Neural cell (in vitro differentiated cells): ENCODE data around the gene KCTD16. TPM values are rescaled to one million over a fixed set of nuclear protein-coding genes. Genes with fewer than 3 reads are reported as not detected.

Experiments
- H2AFZ ChIP-seq: fragments of 200-600, 300-800 bp; sonication (generic), shearing (Covaris generic); 2 replicates; pipeline ENCODE4 v1.6.0; 2014; ENCODE audit warnings: low read depth, mild to moderate bottlenecking, antibody characterized with exemption, low read length, moderate library complexity
- H3F3A ChIP-seq: fragments of 200-600 bp; shearing (Covaris generic); 2 replicates; pipeline ENCODE4 v1.6.1; 2016; ENCODE audit warnings: mild to moderate bottlenecking, moderate library complexity, mixed read lengths, antibody characterized with exemption, low read length; ENCODE audit not compliant: insufficient read depth, poor library complexity, severe bottlenecking
- H3K27ac ChIP-seq: fragments of 200-600, 300-800 bp; sonication (generic), shearing (Covaris generic); 2 replicates; pipeline ENCODE4 v1.5.1; 2014; ENCODE audit warnings: mild to moderate bottlenecking, low read length, moderate library complexity
- H3K27me3 ChIP-seq: fragments of 300-800, 200-600 bp; sonication (generic), shearing (Covaris generic); 2 replicates; pipeline ENCODE4 v1.6.0; 2014; ENCODE audit warnings: mild to moderate bottlenecking, low read depth, low read length, moderate library complexity; ENCODE audit not compliant: insufficient read depth
- H3K36me3 ChIP-seq: fragments of 300-800, 200-600 bp; sonication (generic), shearing (Covaris generic); 2 replicates; pipeline ENCODE4 v1.5.1; 2014; ENCODE audit warnings: mild to moderate bottlenecking, antibody characterized with exemption, low read length, moderate library complexity; ENCODE audit not compliant: insufficient read depth
- H3K4me2 ChIP-seq: fragments of 300-800, 200-600 bp; sonication (generic), shearing (Covaris generic); 2 replicates; pipeline ENCODE4 v1.6.0; 2014; ENCODE audit warnings: mild to moderate bottlenecking, low read length
- H3K4me3 ChIP-seq: fragments of 300-800, 200-600 bp; sonication (generic), shearing (Covaris generic); 2 replicates; pipeline ENCODE4 v1.5.1; 2014; ENCODE audit warnings: mild to moderate bottlenecking, low read length, moderate library complexity
- H3K79me2 ChIP-seq: fragments of 200-600 bp; shearing (Covaris generic); replicated peaks from 2 replicates; pipeline ENCODE4 v1.6.0; 2014; ENCODE audit warnings: mild to moderate bottlenecking, low read length, moderate library complexity; ENCODE audit not compliant: insufficient read depth
- H3K9ac ChIP-seq: fragments of 300-800, 200-600 bp; sonication (generic), shearing (Covaris generic); 2 replicates; pipeline ENCODE4 v1.6.1; 2016; ENCODE audit warnings: mild to moderate bottlenecking, low read length, mixed read lengths
- H3K9me2 ChIP-seq: fragments of 200-600 bp; shearing (Covaris generic); 2 replicates; pipeline ENCODE4 v1.6.1; 2016; ENCODE audit warnings: mild to moderate bottlenecking, low read length, mixed read lengths; ENCODE audit not compliant: insufficient read depth
- H3K9me3 ChIP-seq: fragments of 200-600, 300-800 bp; sonication (generic), shearing (Covaris generic); 2 replicates; pipeline ENCODE4 v1.6.1; 2016; ENCODE audit warnings: mild to moderate bottlenecking, mixed run types, low read length, moderate library complexity, mixed read lengths
- H4K20me1 ChIP-seq: fragments of 200-600 bp; shearing (Covaris generic); 2 replicates; pipeline ENCODE4 v1.6.1; 2016; ENCODE audit warnings: mild to moderate bottlenecking, mixed run types; ENCODE audit not compliant: insufficient read depth
- EP300 ChIP-seq: fragments of 450-650 bp; conservative IDR thresholded peaks from 2 replicates; pipeline ENCODE4 v1.6.1; 2014; ENCODE audit warnings: antibody characterized with exemption, mild to moderate bottlenecking, moderate library complexity; ENCODE audit not compliant: poor library complexity, severe bottlenecking
- EZH2 ChIP-seq: fragments of 200-600, 300-800 bp; shearing (Covaris generic), sonication (generic); IDR thresholded peaks from 2 replicates; pipeline ENCODE4 v1.6.1; 2014; ENCODE audit warnings: antibody characterized with exemption, low read length, borderline replicate concordance, mild to moderate bottlenecking; ENCODE audit not compliant: insufficient read depth, poor library complexity, severe bottlenecking
- MXI1 ChIP-seq: fragments of 450-650 bp; conservative IDR thresholded peaks from 2 replicates; pipeline ENCODE4 v1.6.1; 2014; ENCODE audit warnings: antibody characterized with exemption, mild to moderate bottlenecking; ENCODE audit not compliant: poor library complexity, severe bottlenecking
- POLR2AphosphoS5 ChIP-seq: IDR thresholded peaks from 2 replicates; pipeline ENCODE4 v1.6.1; 2012
- RAD21 ChIP-seq: fragments of 450-650 bp; conservative IDR thresholded peaks from 2 replicates; pipeline ENCODE4 v1.6.1; 2014; ENCODE audit warnings: antibody characterized with exemption, mild to moderate bottlenecking, moderate library complexity
- SMC3 ChIP-seq: fragments of 450-650 bp; conservative IDR thresholded peaks from 2 replicates; pipeline ENCODE4 v1.6.1; 2014; ENCODE audit warnings: antibody characterized with exemption, mild to moderate bottlenecking, moderate library complexity; ENCODE audit not compliant: poor library complexity
- TAF1 ChIP-seq: IDR thresholded peaks from 2 replicates; pipeline ENCODE4 v1.6.1; 2012; ENCODE audit warnings: low read depth
- polyA plus RNA-seq: library from polyadenylated mRNA; depleted of rRNA; stranded (reverse); fragments of >200 nt; gene quantifications from 2 replicates; pipeline ENCODE4 v1.2.3, GENCODE V29; 2014
- TF ChIP-seq, protein P1 (sequence below): IDR thresholded peaks from 2 replicates; pipeline ENCODE4 v1.6.1; 2012; ENCODE audit warnings: borderline replicate concordance
- TF ChIP-seq, protein P2 (sequence below): fragments of 450-650 bp; IDR thresholded peaks from 2 replicates; pipeline ENCODE4 v1.5.1; 2014; ENCODE audit warnings: antibody characterized with exemption, mild to moderate bottlenecking, moderate library complexity; ENCODE audit not compliant: poor library complexity, severe bottlenecking

The KCTD16 gene
- polyA plus RNA-seq, 1 donor from 2014 or later: 7.1 TPM

DNA sequence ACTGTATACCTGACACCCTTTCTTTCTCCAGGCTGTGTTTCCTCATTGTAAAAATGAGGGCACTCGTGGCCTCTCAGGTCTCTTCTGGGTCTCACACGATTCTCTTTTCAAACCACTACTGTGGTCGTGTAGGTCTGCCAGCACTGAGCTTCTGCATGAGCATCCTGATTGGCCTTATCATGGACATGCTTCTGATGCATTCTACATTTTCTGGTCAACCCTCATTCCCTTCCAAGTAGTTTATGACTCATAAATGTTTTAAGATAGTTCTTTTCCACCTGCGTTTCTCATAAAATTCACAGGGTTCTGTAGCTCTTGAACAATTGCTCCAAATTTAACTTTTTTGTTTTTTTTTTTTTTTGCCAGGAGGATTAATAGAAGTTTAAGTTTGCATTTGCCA, 294.8 kb downstream of the KCTD16 start:
- H3K27ac ChIP-seq: no peak overlapping the region
- H3K4me3 ChIP-seq: no peak overlapping the region
- no peaks in the 10 kb centered on the region for H3K9me2 ChIP-seq
- no peaks in the 10 kb centered on the region for H3K9me3 ChIP-seq
- no peaks in the 10 kb centered on the region for H4K20me1 ChIP-seq
- H3F3A ChIP-seq: no peaks in the 10 kb centered on the region
- no peaks in the 10 kb centered on the region for H3K27me3 ChIP-seq
- H3K79me2 ChIP-seq: no peaks in the 10 kb centered on the region
- TF ChIP-seq, protein P1, sequence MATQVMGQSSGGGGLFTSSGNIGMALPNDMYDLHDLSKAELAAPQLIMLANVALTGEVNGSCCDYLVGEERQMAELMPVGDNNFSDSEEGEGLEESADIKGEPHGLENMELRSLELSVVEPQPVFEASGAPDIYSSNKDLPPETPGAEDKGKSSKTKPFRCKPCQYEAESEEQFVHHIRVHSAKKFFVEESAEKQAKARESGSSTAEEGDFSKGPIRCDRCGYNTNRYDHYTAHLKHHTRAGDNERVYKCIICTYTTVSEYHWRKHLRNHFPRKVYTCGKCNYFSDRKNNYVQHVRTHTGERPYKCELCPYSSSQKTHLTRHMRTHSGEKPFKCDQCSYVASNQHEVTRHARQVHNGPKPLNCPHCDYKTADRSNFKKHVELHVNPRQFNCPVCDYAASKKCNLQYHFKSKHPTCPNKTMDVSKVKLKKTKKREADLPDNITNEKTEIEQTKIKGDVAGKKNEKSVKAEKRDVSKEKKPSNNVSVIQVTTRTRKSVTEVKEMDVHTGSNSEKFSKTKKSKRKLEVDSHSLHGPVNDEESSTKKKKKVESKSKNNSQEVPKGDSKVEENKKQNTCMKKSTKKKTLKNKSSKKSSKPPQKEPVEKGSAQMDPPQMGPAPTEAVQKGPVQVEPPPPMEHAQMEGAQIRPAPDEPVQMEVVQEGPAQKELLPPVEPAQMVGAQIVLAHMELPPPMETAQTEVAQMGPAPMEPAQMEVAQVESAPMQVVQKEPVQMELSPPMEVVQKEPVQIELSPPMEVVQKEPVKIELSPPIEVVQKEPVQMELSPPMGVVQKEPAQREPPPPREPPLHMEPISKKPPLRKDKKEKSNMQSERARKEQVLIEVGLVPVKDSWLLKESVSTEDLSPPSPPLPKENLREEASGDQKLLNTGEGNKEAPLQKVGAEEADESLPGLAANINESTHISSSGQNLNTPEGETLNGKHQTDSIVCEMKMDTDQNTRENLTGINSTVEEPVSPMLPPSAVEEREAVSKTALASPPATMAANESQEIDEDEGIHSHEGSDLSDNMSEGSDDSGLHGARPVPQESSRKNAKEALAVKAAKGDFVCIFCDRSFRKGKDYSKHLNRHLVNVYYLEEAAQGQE: no peak
- no peak for TF ChIP-seq TAF1
- TF ChIP-seq EP300: no peak
- TF ChIP-seq, protein P2, sequence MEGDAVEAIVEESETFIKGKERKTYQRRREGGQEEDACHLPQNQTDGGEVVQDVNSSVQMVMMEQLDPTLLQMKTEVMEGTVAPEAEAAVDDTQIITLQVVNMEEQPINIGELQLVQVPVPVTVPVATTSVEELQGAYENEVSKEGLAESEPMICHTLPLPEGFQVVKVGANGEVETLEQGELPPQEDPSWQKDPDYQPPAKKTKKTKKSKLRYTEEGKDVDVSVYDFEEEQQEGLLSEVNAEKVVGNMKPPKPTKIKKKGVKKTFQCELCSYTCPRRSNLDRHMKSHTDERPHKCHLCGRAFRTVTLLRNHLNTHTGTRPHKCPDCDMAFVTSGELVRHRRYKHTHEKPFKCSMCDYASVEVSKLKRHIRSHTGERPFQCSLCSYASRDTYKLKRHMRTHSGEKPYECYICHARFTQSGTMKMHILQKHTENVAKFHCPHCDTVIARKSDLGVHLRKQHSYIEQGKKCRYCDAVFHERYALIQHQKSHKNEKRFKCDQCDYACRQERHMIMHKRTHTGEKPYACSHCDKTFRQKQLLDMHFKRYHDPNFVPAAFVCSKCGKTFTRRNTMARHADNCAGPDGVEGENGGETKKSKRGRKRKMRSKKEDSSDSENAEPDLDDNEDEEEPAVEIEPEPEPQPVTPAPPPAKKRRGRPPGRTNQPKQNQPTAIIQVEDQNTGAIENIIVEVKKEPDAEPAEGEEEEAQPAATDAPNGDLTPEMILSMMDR: no peak
- TF ChIP-seq RAD21: no peak
- no peak for TF ChIP-seq MXI1
- no peak for TF ChIP-seq SMC3
- TF ChIP-seq EZH2: no peak
- no peak for TF ChIP-seq POLR2AphosphoS5
- no peak overlapping the region for H3K9ac ChIP-seq
- H3K4me2 ChIP-seq: no peak overlapping the region
- H2AFZ ChIP-seq: no peak overlapping the region
- H3K36me3 ChIP-seq: no peaks in the 10 kb centered on the region

DNA sequence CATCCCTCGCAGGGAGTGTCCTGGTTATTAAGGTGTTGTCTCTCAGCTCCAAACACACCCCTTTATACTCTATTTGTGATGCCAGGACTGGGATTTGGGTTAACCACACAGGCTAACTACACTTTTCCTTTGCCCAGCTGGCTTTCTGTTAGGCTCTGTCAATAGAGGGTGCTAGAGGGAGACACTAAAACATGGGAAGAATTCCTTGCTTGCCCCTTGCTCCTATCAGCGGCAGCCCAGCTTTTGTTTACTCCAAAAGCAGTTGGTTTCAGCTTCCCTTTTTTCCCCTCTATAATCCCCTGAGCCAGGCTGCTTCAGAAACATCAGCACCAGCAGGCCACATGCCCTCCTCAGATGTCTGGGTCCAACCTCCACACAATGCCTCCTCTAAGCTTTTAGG, 297.1 kb downstream of the KCTD16 start:
- Histone ChIP-seq H3K79me2 (no peaks in the 10 kb centered on the region), H3K9ac (no peak overlapping the region), H3K36me3 (no peaks in the 10 kb centered on the region), H4K20me1 (no peaks in the 10 kb centered on the region), H3K27ac (no peak overlapping the region), H3K27me3 (no peaks in the 10 kb centered on the region), H3K4me3 (no peak overlapping the region), H3K9me3 (no peaks in the 10 kb centered on the region), H2AFZ (no peak overlapping the region), H3K4me2 (no peak overlapping the region), H3K9me2 (no peaks in the 10 kb centered on the region), H3F3A (no peaks in the 10 kb centered on the region)
- TF ChIP-seq, protein P2: no peak
- TF ChIP-seq EP300: no peak
- no peak for TF ChIP-seq POLR2AphosphoS5
- no peak for TF ChIP-seq RAD21
- TF ChIP-seq TAF1: no peak
- TF ChIP-seq, protein P1: no peak
- TF ChIP-seq EZH2: no peak
- no peak for TF ChIP-seq SMC3
- no peak for TF ChIP-seq MXI1
